OCI-LY1 (cell line): ENCODE measurements around the gene FATE1.

ENCODE experiments used
- H2AFZ ChIP-seq: fragments of 200-600 bp; sonication (generic), shearing (Covaris generic); 2 replicates; pipeline ENCODE4 v1.6.0; 2014; ENCODE audit warnings: antibody characterized with exemption, mild to moderate bottlenecking, low read length
- H3F3A ChIP-seq: fragments of 200-600 bp; sonication (generic), shearing (Covaris generic); 2 replicates; pipeline ENCODE4 v1.6.0; 2014; ENCODE audit warnings: mild to moderate bottlenecking, antibody characterized with exemption, low read length, moderate library complexity; ENCODE audit not compliant: insufficient read depth
- H3K27ac ChIP-seq: fragments of 200-600 bp; sonication (generic); 2 replicates; pipeline ENCODE4 v1.5.1; 2014; ENCODE audit warnings: low read length, mixed run types, mild to moderate bottlenecking, low read depth; ENCODE audit not compliant: poor library complexity, severe bottlenecking
- H3K27me3 ChIP-seq: fragments of 200-600 bp; sonication (generic); 2 replicates; pipeline ENCODE4 v1.6.0; 2014; ENCODE audit warnings: antibody characterized with exemption, mild to moderate bottlenecking, low read length, moderate library complexity; ENCODE audit not compliant: insufficient read depth
- H3K36me3 ChIP-seq: fragments of 200-600 bp; sonication (generic); 2 replicates; pipeline ENCODE4 v1.6.1; 2014; ENCODE audit warnings: mild to moderate bottlenecking, antibody characterized with exemption, low read length, moderate library complexity, mixed read lengths; ENCODE audit not compliant: insufficient read depth
- H3K4me1 ChIP-seq: fragments of 200-600 bp; sonication (generic); 2 replicates; pipeline ENCODE4 v1.5.1; 2014; ENCODE audit warnings: mild to moderate bottlenecking, low read length, moderate library complexity; ENCODE audit not compliant: insufficient read depth, severe bottlenecking
- H3K4me2 ChIP-seq: fragments of 200-600 bp; sonication (generic), shearing (Covaris generic); 2 replicates; pipeline ENCODE4 v1.6.1; 2014; ENCODE audit warnings: low read length
- H3K4me3 ChIP-seq: fragments of 200-600 bp; sonication (generic); 2 replicates; pipeline ENCODE4 v1.5.1; 2014; ENCODE audit warnings: low read length, low read depth, mild to moderate bottlenecking, mixed read lengths; ENCODE audit not compliant: poor library complexity, severe bottlenecking
- H3K79me2 ChIP-seq: fragments of 200-600 bp; shearing (Covaris generic); 2 replicates; pipeline ENCODE4 v1.6.1; 2016; ENCODE audit warnings: mixed run types, low read length, mixed read lengths; ENCODE audit not compliant: insufficient read depth
- H3K9ac ChIP-seq: fragments of 200-600 bp; sonication (generic), shearing (Covaris generic); 2 replicates; pipeline ENCODE4 v1.6.1; 2014; ENCODE audit warnings: mild to moderate bottlenecking, low read length, mixed read lengths
- H3K9me2 ChIP-seq: fragments of 200-600 bp; sonication (generic), shearing (Covaris generic); 2 replicates; pipeline ENCODE4 v1.6.1; 2014; ENCODE audit warnings: low read depth, mild to moderate bottlenecking, low read length, mixed read lengths
- H3K9me3 ChIP-seq: fragments of 200-600 bp; shearing (Covaris generic); 2 replicates; pipeline ENCODE4 v1.6.1; 2014; ENCODE audit warnings: low read length, mixed read lengths
- H4K20me1 ChIP-seq: fragments of 200-600 bp; sonication (generic), shearing (Covaris generic); 2 replicates; pipeline ENCODE4 v1.6.0; 2016; ENCODE audit warnings: mild to moderate bottlenecking, low read length; ENCODE audit not compliant: insufficient read depth
- EZH2 ChIP-seq: fragments of 200-600 bp; sonication (generic), shearing (Covaris generic); IDR thresholded peaks from 2 replicates; pipeline ENCODE4 v1.8.0; 2017; ENCODE audit warnings: borderline replicate concordance, mixed run types, mild to moderate bottlenecking, antibody characterized with exemption, low read length, moderate library complexity, mixed read lengths
- TF ChIP-seq, protein P1 (sequence below): fragments of 200-600 bp; sonication (generic), shearing (Covaris generic); IDR thresholded peaks from 2 replicates; pipeline ENCODE4 v1.5.1; 2017; ENCODE audit warnings: mild to moderate bottlenecking, antibody characterized with exemption, low read length, moderate library complexity, mixed read lengths

FATE1 gene

DNA sequence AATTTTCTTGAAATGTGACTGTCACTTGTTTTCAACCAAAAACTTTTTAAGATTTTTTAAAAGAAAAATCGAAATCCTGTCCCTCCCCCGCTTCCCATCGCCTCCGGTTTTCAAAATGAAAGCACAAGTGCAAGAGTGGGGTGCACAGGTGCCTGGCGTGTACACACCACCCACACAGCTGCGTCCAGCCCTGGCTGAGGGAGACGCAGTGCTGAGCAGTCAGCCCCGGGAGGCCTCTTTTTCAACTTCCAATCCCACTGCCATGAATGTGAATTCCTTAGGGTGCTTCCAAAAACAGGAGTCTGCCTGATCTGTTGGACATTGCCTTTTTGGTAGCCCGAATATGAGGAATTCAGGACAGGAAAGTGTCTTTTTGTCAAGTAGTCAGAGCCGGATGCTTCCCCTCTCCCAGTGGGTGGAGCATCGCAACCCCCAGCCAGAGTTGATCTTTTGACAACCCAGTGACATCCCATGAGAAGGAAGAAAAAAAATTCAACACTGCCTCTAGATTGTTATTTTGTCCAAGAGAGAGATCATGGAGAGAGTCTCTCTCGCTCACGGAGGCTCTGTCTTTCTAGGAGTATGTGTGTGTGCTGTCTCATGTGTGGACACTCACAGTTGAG lies 11.7 kb upstream of the FATE1 start:
- Histone ChIP-seq H3K36me3 (no peaks in the 10 kb centered on the region), H3K9me2 (no peaks in the 10 kb centered on the region), H4K20me1 (no peaks in the 10 kb centered on the region), H3K27ac (no peak overlapping the region), H3K9me3 (no peaks in the 10 kb centered on the region), H3K27me3 (no peaks in the 10 kb centered on the region), H3K4me2 (no peak overlapping the region), H3K4me3 (no peak overlapping the region), H2AFZ (no peak overlapping the region), H3K79me2 (no peaks in the 10 kb centered on the region), H3F3A (no peaks in the 10 kb centered on the region), H3K4me1 (no peaks in the 10 kb centered on the region), H3K9ac (no peak overlapping the region)
- TF ChIP-seq, protein P1, sequence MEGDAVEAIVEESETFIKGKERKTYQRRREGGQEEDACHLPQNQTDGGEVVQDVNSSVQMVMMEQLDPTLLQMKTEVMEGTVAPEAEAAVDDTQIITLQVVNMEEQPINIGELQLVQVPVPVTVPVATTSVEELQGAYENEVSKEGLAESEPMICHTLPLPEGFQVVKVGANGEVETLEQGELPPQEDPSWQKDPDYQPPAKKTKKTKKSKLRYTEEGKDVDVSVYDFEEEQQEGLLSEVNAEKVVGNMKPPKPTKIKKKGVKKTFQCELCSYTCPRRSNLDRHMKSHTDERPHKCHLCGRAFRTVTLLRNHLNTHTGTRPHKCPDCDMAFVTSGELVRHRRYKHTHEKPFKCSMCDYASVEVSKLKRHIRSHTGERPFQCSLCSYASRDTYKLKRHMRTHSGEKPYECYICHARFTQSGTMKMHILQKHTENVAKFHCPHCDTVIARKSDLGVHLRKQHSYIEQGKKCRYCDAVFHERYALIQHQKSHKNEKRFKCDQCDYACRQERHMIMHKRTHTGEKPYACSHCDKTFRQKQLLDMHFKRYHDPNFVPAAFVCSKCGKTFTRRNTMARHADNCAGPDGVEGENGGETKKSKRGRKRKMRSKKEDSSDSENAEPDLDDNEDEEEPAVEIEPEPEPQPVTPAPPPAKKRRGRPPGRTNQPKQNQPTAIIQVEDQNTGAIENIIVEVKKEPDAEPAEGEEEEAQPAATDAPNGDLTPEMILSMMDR, result no peak
- no peak for TF ChIP-seq EZH2

DNA sequence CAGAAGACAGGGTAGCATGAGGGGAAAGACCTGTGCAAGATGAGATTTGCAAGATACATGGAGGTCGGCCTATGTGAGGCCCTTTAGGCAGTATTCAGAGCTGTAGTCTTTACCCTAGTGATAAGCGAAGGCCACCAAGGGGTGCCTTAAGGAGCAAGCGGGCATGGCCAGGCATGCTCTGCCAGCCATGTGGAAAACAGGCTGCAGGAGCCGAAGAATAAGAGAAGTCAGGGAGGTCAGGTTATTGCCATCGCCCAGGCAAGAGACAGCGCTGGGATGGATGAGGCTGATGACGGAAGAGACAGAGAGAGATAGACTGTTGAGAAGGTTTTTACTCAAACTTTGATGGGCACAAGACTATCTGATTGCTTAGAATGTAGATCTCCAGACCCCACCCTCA lies 7.0 kb upstream of the FATE1 start:
- Histone ChIP-seq H3K79me2 (no peaks in the 10 kb centered on the region), H3K9me2 (no peaks in the 10 kb centered on the region), H3K9me3 (no peaks in the 10 kb centered on the region), H3K36me3 (no peaks in the 10 kb centered on the region), H3K9ac (no peak overlapping the region), H3F3A (no peaks in the 10 kb centered on the region), H3K4me2 (no peak overlapping the region), H3K27ac (no peak overlapping the region), H4K20me1 (no peaks in the 10 kb centered on the region), H2AFZ (no peak overlapping the region), H3K4me3 (no peak overlapping the region), H3K4me1 (no peaks in the 10 kb centered on the region), H3K27me3 (no peaks in the 10 kb centered on the region)
- no peak for TF ChIP-seq EZH2
- TF ChIP-seq, protein P1, result no peak

DNA sequence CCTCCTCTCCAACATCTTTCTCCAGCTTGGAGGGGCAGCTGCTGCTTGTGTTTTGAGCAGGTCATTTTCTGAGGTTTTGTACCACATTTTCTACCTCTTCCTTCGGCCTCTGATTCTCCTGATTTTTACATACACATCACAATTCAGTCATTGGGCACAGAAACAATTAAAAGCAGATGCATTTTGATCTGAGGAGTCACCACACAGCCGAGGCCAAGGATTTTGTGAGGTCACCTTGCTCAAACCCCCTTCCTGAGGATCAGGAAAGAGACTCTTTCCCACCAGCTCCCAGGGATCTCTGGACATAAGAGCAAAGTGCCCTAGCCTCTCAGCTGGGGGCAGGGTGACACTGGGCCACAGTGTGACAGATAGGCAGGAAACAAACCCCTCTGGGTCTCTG lies 5.4 kb upstream of the FATE1 start:
- Histone ChIP-seq H4K20me1 (no peaks in the 10 kb centered on the region), H3K27me3 (no peaks in the 10 kb centered on the region), H3K27ac (no peak overlapping the region), H3K4me2 (no peak overlapping the region), H3K9ac (no peak overlapping the region), H3K4me3 (no peak overlapping the region), H3K79me2 (no peaks in the 10 kb centered on the region), H3F3A (no peaks in the 10 kb centered on the region), H3K36me3 (no peaks in the 10 kb centered on the region), H3K9me3 (no peaks in the 10 kb centered on the region), H3K9me2 (no peaks in the 10 kb centered on the region), H2AFZ (no peak overlapping the region), H3K4me1 (no peaks in the 10 kb centered on the region)
- TF ChIP-seq, protein P1, result no peak
- no peak for TF ChIP-seq EZH2
